ENCODE data around the gene RNF103. TPM values are rescaled to one million over a fixed set of nuclear protein-coding genes. Genes with fewer than 3 reads are reported as not detected.
A peak's percentile ranks its signal among the peaks of the same experiment; 100 is the strongest.

RNF103 gene
- polyA plus RNA-seq, 2 of the 4 experiments (the other 2 are of a cell fraction): 20.0 to 38.3 TPM

- Histone ChIP-seq H3K4me2 (peak overlapping the region; percentile 74), H3K4me3 (peak overlapping the region; percentile 56), H3K27ac (peak overlapping the region; percentile 94 to 96), H3K4me1 (peaks cover 35% of the 10 kb centered on the region), H3K9me3 (peaks cover 5% of the 10 kb centered on the region; the same call in 1 of the 3 replicates)
- under 1% methylated on average over 16 of the region's 16 CpGs for WGBS (ENCODE audit: missing lambda C conversion rate)
- TF ChIP-seq POLR2A (IDR thresholded peaks at IDR 0.05; ENCODE audit: low read length) (peak; percentile 46; the same call in 1 of the 2 replicates), POLR2AphosphoS2 (conservative IDR thresholded peaks at IDR 0.05; ENCODE audit: low read length) (0 out of 2 replicates have a peak, but pooled peaks have one; percentile 58), JUN (IDR thresholded peaks at IDR 0.05) (0 out of 5 replicates have a peak, but pooled peaks of 1 of the 2 experiments have one; percentile 26), MYC (IDR thresholded peaks at IDR 0.05; ENCODE audit: borderline replicate concordance, low read length) (0 out of 2 replicates have a peak, but pooled peaks have one; percentile 2), RNF2 (IDR thresholded peaks at IDR 0.05; ENCODE audit: borderline replicate concordance, low read depth) (no peak), BHLHE40 (IDR thresholded peaks at IDR 0.05; ENCODE audit: low read depth, low read length) (no peak)
- no peak for DNase-seq (ENCODE audit: low read depth in 1 of 2, low spot score in 1 of 2)
- ATAC-seq: peak in 1 of 2 experiments; percentile 3; a peak in 2 of 6 replicates
- ChIA-PET CTCF (interaction anchor here (1.1 kb wide), 1 partner anchor 12 kb away, joined by 3 read pairs; no protein-coding TSS in a partner anchor), POLR2A (interaction anchor here (0.6 to 2.5 kb wide), 4 partner anchors 46 to 411 kb away, joined by 3 to 14 read pairs (median 8); partner anchors contain the start of gene KDM3A)
- FAIRE-seq: no peak
Observed at GRCh38 chr2:86562485-86562921, 61.2 kb downstream of the RNF103 start.

GRCh38 chr2:86557836-86558235 is 65.8 kb downstream of the RNF103 start:
- CTCF ChIA-PET: no interaction called here
- TF ChIP-seq POLR2AphosphoS2 (conservative IDR thresholded peaks at IDR 0.05; ENCODE audit: low read length): no peak
- no peak for TF ChIP-seq TFCP2L1 (CRISPR knock-in tag; IDR thresholded peaks at IDR 0.05)
- no peak for TF ChIP-seq ELK1 (IDR thresholded peaks at IDR 0.05; ENCODE audit: low read depth, low read length)
- TF ChIP-seq CEBPB (IDR thresholded peaks at IDR 0.05): no peak
- TF ChIP-seq FOSL2 (IDR thresholded peaks at IDR 0.05): no peak
- TF ChIP-seq FOSL2 (CRISPR knock-in tag; IDR thresholded peaks at IDR 0.05): 0 out of 2 replicates have a peak, but pooled peaks have one; percentile 9
- TF ChIP-seq ESRRA (IDR thresholded peaks at IDR 0.05; ENCODE audit: borderline replicate concordance, low read length): no peak
- Histone ChIP-seq H3K27ac (0 out of 6 replicates have a peak overlapping the region, but pooled peaks of 1 of the 2 experiments have one; percentile 20), H3K4me3 (no peak overlapping the region), H3K9me3 (no peaks in the 10 kb centered on the region), H3K4me2 (peak overlapping the region; percentile 54), H3K4me1 (peaks cover 39% of the 10 kb centered on the region)
- FAIRE-seq: no peak
- 95% methylated on average over 2 of the region's 2 CpGs for WGBS (ENCODE audit: missing lambda C conversion rate)
- POLR2A ChIA-PET: no interaction called here
- ATAC-seq: no peak
- no peak for DNase-seq (ENCODE audit: low read depth in 1 of 2, low spot score in 1 of 2)

- Histone ChIP-seq H3K27ac (no peak overlapping the region), H3K4me1 (peaks cover 32% of the 10 kb centered on the region), H3K4me2 (no peak overlapping the region), H3K9me3 (no peaks in the 10 kb centered on the region), H3K4me3 (no peak overlapping the region)
- ChIA-PET CTCF (interaction anchor here (1.3 kb wide), 1 partner anchor 13 kb away, joined by 5 read pairs; no protein-coding TSS in a partner anchor), POLR2A (no interaction called here)
- ATAC-seq (no peak), FAIRE-seq (no peak), DNase-seq (ENCODE audit: low read depth in 1 of 2, low spot score in 1 of 2) (no peak)
- no peak for TF ChIP-seq SMC3 (IDR thresholded peaks at IDR 0.05)
- no peak for TF ChIP-seq JUN (IDR thresholded peaks at IDR 0.05)
- 85% methylated on average over 16 of the region's 16 CpGs for WGBS (ENCODE audit: missing lambda C conversion rate)
Observed at GRCh38 chr2:86556508-86556907, 67.2 kb downstream of the RNF103 start.

Other genes starting within 250 kb of the RNF103 start
- 53.7 and 57.0 TPM in 2 replicates for gene KDM3A, start 182.5 kb downstream of the RNF103 start, polyA plus RNA-seq (2011; rRNA removed)
- 21.2 to 22.9 TPM (median 21.2 TPM) in 3 replicates for gene KDM3A, start 182.5 kb downstream of the RNF103 start, polyA plus RNA-seq (2017; fragmentation: RNase III; extraction: RNeasy Plus Mini Kit Qiagen cat#74134 plus additional on column Dnase treatment)
- 175 and 246 TPM in 2 replicates for gene CHMP3, start 60.4 kb downstream of the RNF103 start, polyA plus RNA-seq (2011; rRNA removed)
- gene CHMP3, start 60.4 kb downstream of the RNF103 start, polyA plus RNA-seq (2017; fragmentation: RNase III; extraction: RNeasy Plus Mini Kit Qiagen cat#74134 plus additional on column Dnase treatment): 108 to 109 TPM (median 108 TPM) in 3 replicates
- gene RMND5A, start 96.4 kb upstream of the RNF103 start, polyA plus RNA-seq (2011; rRNA removed): 28.0 and 32.6 TPM in 2 replicates
- gene RMND5A, start 96.4 kb upstream of the RNF103 start, polyA plus RNA-seq (2017; fragmentation: RNase III; extraction: RNeasy Plus Mini Kit Qiagen cat#74134 plus additional on column Dnase treatment): 9.9 to 10.5 TPM (median 10.3 TPM) in 3 replicates
- 0.29 and 0.40 TPM in 2 replicates for gene CD8A, start 167.0 kb upstream of the RNF103 start, polyA plus RNA-seq (2011; rRNA removed)
- 0.10 to 0.25 TPM (median 0.22 TPM) in 3 replicates for gene CD8A, start 167.0 kb upstream of the RNF103 start, polyA plus RNA-seq (2017; fragmentation: RNase III; extraction: RNeasy Plus Mini Kit Qiagen cat#74134 plus additional on column Dnase treatment)
- not detected in 2 replicates for gene CD8B, start 238.0 kb upstream of the RNF103 start, polyA plus RNA-seq (2011; rRNA removed)
- gene CD8B, start 238.0 kb upstream of the RNF103 start, polyA plus RNA-seq (2017; fragmentation: RNase III; extraction: RNeasy Plus Mini Kit Qiagen cat#74134 plus additional on column Dnase treatment): not detected in 3 replicates

All from A549 (cell line).